ENCODE data around the gene GRIN1.

GRCh38 chr9:137198051-137198901 lies 59.3 kb downstream of the GRIN1 start:
- TF ChIP-seq NFRKB (IDR thresholded peaks at IDR 0.05), result no peak
- TF ChIP-seq ZNF384 (IDR thresholded peaks at IDR 0.05), result no peak
- TF ChIP-seq TARDBP (IDR thresholded peaks at IDR 0.05), result no peak
- TF ChIP-seq PKNOX1 (IDR thresholded peaks at IDR 0.05), result no peak
- no peak for TF ChIP-seq SUZ12 (IDR thresholded peaks at IDR 0.05)
- TF ChIP-seq SP1 (IDR thresholded peaks at IDR 0.05), result no peak
- no peak for TF ChIP-seq FOXM1 (IDR thresholded peaks at IDR 0.05; ENCODE audit: borderline replicate concordance)
- TF ChIP-seq ARNT (IDR thresholded peaks at IDR 0.05), result no peak
